Activated gamma-delta T cell treated with anti-CD3 and anti-CD28 coated beads, Interleukin-2, amount 50 U/mL, for 16 hours (primary cell): ENCODE data around the gene APBB2.
"Not testable (repeated sequence)": the region's sequence is repeated elsewhere in the genome, so short reads cannot be mapped to it uniquely, and the experiment has no call there.

Experiments used
- DNase-seq: peaks from one replicate; pipeline ENCODE4 v3.0.0-alpha.2; 2020; ENCODE audit warnings: low read depth

APBB2 gene

DNA sequence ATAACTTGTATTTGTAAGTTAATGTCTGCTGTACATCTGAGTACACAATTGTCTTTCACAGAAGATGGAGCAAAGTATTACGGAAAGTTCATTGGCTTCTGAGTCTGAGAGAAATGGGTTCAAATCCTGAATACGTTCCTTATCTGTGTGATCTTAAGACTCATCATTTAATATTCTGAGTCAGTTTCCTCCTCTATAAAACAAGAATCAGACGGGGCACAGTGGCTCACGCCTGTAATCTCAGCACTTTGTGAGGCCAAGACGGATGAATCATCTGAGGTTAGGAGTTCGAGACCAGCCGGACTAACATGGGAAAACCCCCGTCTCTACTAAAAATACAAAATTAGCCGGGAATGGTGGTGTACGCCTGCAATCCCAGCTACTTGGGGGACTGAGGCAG lies 57.8 kb downstream of the APBB2 start:
- DNase-seq: no peak

DNA sequence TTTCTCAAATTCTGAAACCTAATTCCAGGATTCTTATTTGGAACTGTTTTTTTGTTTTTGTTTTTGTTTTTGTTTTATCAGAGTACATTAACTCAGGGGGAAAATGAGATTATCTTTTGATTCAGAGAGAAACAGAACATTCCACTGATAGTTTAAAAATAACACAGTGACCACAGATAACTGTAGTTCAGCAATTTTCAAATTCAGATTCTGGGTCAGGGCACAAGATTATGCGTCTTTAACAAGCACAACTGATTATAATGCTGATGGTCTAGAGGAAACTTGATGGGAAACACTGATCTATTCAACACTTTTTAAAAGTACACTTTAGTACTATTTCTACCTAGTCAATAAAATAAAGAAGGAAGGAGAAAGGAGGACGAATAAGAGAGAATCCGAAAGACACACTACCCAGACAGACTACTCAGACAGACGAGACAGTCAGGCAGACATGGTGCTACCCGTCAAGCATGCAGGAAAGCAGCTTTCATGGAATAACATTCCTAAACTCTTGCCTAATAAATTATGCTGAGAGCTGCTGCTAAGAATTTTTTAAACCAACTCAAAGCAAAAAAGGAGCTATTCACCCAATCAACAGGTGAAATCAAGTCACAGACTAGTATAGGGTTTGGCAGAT lies 59.0 kb downstream of the APBB2 start:
- DNase-seq: no peak

DNA sequence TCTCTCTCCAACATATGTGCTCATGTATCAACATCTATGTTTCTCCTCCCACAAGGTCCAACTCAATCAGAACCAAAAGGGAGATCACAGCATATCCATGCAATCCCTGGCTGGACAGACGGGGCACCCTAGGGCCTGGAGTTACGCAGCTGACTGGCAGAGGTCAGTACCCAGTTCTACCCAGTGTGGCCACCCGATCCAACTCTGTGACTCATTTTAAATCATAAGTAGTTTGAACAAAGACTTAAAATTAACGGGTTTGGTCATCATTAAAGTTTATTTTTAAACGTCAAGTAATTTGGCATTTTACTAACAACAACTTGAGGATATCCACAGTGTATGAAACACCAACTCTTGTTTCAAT lies 59.5 kb downstream of the APBB2 start:
- no peak for DNase-seq

DNA sequence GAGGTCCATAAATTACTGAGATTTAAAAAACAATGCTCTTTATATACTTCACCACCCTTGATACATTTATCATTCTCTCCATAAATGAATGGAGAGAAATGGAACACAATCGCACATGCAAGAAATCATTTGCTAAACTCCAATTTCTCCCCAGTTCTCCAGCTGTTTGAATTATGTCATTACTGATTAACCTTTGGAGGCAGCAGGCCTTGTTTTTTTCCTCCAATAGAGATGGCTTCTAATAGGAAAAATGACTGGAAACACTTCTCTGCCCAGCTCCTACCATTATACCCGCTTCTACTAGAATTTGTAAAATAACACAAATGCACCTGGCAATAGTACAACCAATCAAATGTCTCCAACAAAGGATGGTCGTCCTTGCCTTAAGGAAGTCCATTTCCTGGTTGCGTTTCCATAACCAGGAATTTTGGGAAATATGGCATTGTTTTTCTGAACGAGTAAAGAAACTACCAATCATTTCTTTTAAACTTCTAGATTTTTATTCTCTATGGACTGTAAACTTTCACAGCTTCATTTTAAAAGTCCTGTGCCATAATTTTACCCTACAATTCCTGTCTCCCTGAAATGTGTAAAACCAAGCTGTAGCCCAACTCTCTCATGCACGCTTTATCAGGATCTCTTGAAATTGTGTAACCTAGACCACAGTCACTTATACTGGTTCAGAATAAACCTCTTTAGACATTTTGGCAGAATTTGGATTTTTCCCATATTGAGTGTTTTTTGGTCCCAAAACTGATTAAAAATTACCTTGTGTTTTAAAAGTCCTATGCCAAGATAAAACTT lies 60.1 kb downstream of the APBB2 start:
- no peak for DNase-seq

DNA sequence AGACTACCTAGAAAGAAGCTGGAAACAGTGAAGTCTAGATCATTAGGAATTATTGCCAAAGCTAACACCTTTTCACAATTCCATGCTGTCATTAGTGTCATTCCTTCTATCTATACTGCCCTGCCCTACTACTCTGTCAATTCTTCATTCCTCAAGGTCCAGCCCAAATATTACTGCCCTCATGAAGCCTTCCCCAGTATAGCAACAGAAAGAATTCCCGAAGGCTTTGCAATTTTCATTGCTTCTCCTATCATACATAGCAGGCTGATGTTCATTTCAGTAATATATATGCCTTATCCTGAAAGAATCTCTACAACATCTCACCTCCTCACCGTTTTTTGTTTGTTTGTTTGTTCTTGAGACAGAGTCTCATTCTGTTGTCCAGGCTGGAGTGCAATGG lies 63.9 kb downstream of the APBB2 start:
- DNase-seq: no peak

DNA sequence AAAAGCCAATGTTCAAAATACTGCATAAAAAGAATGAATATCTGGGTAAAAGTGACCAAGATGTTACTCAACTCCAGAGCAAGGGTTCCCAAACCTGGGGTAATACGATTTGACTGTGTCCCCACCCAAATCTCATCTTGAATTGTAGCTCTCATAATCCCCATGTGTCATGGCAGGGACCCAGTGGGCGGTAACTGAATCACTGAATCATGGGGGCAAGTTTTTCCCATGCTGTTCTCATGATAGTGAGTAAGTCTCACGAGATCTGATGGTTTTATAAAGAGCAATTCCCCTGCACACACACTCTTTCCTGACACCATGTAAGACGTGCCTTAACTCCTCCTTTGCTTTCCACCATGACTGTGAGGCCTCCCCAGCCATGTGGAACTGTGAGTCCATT lies 64.8 kb downstream of the APBB2 start:
- not testable (repeated sequence) for DNase-seq

DNA sequence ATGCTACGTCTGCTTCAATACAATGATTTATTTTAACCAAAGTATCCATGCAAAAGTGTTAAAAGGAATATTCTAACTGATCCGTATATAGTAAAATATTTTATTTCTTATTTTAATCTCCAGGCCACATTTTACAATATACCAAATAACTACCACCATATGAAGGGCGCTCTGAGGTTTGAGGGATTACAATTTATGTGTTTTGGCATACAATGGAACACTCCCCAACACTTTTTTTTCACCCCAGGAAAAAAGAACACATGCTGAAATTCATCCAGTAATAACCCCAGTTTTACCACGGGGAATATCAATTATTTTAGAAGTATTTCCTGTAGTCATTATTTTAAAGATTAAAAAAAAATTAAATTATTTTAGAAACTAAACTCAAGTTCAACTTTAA lies 65.4 kb downstream of the APBB2 start:
- no peak for DNase-seq

DNA sequence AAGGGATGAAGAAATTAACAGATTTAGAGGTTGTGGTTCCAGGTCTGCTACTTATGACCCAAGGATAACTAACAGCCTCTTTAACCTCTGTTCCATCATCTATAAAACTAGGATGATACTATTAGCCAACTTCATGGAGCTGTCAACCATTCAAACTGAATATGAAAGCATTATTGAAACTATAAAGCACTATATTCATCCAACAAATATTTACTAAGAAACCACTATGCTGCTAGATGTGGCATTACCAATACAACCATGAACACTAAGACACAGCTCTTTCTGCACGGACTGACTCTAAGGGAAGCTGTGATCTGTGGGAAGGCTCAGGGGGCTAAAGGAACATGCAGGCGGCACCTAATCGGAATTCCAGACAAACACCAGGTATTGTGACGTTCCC lies 66.0 kb downstream of the APBB2 start:
- no peak for DNase-seq

DNA sequence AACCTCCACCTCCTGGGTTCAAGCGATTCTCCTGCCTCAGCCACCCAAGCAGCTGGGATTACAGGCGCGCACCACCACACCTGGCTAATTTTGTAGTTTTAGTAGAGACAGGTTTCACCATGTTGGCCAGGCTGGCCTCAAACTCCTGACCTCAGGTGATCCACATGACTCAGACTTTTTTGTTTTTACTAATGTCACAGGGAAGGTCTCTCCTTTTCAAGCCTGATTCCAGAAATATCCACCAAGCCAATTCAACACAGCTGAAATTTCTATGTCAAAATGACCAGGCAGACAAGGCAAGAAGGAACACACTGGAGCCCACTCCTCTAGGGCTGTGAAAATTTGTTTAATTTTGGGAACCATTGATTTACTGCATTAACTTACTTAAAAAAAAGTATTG lies 66.8 kb downstream of the APBB2 start:
- DNase-seq: not testable (repeated sequence)

DNA sequence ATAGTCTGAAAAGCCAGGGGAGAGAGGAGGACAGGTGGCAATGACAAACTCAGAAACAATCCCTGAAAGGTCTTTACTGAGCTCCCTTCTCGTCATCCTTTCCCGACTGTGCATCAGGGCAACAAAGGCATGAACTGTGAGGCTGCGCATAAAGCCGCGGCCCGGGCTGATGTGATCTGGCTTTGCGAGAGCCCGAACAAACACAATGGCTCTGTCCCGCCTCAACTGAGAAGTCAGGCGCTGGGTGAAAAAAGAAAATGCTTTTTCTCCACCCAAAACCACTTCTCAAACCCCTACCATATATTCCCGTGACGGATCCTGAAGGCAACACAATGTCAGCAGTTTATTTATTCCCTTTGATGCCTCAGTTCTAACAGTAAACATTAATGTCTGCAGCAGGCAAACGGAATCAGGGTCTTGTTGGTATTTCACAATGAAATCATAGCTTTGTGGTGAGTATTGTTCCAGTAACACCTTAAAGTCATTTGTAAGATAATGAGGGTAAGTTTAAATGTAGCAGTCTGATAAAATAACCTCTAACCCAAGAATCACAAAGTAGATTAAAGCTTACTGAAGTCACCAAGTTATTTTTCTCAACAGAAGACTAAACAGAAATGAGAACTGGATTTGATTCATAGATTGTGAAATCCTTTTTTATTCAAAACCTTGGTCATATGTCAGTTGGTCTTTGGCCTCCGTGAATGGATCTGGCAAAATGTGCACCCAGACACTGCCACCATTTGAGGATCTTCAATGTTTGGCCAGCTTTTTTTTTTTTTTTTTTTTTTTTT lies 67.4 kb downstream of the APBB2 start:
- DNase-seq: no peak

DNA sequence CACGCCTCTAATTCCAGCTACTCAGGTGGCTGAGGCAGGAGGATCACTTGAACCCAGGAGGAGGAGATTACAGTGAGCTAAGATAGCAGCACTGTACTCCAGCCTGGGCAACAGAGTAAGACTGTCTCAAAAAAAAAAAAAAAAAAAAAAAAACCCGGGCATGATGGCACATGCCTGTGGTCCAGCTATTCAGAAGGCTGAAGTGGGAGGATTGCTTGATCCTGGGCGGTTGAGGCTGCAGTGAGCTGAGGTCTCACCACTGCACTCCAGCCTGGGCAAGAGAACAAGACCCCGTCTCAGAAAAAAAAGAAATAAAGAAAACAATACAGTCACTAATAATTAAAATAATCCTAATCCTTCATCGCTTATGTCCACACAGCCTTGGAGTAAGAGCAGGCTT lies 68.1 kb downstream of the APBB2 start:
- DNase-seq: no peak

DNA sequence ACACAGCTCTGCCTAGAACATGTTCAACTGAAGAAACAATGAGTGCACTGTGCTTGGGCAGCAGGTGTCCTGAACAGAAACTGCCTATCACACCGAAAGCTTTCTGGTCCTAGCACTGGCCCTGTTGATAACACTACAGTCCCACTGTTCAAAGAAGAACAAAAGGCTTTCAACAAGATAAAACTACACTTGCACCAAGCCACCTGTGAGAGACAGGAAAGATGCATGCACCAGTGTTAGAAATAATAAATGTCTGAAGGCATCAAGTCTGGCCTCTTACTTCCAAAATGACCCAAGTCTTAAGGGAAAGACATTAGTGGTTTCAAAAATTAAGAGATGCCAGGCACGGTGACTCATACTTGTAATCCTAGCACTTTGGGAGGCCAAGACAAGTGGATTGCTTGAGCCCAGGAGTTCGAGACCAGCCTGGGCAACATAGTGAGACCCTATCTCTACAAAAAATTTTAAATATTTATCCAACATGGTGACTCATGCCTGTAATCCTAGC lies 68.7 kb downstream of the APBB2 start:
- no peak for DNase-seq

DNA sequence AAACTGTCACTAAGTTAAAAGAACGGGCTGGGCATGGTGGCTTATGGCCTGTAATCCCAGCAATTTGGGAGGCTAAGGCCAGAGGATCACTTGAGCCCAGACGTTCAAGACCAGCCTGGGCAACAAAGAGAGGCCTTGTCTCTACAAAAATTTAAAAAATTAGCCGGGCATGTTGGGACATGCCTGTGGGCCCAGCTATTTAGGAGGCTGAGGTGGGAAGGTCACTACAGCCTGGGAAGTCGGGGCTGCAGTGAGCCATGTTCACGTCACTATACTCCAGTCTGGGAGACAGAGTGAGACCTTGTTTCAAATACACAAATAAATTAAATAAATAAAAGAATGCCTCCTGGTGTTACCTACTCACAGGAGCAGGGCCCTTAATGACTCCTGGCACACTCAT lies 69.5 kb downstream of the APBB2 start:
- DNase-seq: no peak

DNA sequence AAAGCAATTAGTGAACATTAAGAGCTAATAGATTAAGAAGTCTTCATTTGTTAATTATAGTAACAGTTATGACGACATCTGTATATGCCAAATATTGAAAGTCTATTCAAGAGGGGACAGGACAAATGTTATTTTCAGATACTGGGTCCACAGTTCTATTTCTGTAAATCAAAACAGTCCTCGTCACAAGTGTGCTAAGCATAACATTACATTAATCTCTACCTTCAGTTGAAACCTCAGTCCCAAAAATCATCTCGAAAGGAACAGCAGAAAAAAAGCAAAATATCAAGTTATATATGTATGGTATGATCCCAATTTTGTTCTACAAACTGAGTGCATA lies 70.3 kb downstream of the APBB2 start:
- DNase-seq: no peak

DNA sequence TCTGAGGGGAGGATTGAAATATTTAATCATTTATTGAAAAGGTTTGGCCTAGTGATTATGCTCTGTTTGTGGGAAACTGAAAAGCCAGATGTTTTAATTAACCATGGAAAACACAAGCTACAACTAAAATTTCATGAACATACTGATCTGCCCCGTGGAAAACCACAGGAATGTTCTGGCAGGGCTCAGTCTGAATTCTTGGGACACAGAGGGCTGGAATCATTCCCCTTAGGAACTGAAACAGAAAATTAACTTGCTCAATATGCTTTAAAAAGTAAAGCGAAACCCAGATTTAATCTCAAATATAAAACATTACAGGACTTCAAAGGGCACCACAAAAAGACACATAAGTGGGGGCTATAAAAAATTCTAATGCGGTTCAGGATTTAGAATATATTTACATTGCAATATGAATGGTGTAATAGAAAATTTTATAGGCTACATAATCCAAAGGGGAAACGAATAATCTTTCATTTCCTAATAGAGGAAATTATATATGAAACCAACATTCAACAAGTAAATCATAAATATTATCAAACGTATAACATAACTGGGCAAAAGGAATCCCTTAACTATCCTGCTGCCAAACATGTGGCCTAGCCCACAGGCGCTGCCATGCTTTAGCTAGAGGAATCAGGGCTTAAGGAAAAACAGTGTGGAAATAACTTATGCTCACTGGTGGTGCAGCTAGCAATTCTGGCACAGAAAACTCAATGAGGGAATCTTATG lies 70.9 kb downstream of the APBB2 start:
- no peak for DNase-seq

DNA sequence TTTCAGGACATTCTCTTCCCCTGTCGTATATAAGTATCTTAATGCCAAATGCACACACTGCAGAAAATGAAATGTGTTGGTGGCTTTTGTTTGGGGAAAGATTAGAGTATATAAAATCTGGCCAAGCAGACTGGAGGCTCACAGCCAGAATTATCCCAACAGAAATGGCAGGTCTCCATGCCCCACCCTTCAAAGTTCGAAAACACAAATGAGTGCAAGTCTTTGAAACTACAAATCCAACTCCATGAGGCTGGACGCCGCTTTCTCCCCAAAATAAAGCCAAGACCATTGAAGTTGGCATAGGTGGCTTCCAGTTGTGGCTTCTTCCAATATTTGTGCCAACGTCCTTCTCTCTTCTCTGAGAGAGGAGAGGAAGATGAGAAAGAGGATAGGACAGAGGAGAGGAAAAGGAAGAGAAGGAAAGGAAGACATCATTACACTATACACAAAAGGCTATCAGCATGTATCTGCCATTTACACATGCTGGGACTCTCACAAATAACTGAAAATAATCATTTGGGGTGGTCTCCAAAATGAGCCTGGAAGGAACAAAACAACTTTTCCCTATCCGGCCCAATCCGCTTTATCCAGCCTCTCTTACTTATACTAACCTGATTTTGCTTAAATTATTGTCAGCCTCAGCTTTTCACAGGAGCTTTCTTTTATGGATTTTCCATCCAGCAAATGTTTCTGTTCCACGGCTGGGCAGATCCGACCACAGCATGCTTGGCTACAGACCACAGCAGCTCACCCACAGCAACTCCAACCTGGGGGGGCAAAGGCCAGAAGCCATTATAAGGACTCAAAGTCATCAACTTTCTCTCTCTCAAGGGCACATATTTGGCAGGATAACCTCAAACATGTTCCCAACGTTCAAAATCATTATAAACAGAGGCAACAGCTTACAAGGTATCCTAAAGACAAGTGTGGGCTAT lies 71.7 kb downstream of the APBB2 start:
- no peak for DNase-seq

DNA sequence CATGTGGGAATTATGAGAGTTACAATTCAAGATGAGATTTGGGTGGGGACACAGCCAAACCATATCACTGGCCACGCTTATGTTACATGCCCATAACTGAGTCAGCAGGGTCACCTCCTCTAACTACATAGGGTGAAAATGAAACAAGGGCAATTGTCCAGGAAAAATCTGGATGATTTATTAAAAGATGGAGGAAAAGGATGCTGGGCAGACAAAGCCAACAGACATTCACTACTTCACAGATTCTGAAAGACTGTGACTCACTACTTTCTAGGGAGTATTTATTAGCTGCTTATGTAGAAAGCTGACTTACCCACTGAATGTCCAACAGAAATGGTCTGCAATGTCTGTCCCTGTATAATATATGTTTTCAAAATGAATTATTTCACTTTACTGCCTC lies 72.4 kb downstream of the APBB2 start:
- no peak for DNase-seq

DNA sequence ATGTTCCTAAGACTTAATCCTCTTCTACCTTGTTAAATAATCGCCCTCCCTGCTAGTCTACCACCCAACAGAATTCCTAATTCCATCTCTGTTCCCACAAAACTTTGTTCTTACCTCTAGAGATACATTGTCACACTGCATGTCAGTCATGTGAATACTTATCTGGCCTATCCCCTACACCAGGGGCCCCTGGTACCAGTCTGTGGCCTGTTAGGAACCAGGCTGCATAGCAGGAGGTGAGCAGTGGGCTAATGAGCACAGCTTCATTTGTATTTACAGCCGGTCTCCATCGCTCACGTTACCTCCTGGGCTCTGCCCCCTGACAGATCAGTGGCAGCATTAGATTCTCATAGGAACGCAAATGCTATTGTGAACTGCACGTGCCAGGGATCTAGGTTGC lies 73.9 kb downstream of the APBB2 start:
- no peak for DNase-seq

DNA sequence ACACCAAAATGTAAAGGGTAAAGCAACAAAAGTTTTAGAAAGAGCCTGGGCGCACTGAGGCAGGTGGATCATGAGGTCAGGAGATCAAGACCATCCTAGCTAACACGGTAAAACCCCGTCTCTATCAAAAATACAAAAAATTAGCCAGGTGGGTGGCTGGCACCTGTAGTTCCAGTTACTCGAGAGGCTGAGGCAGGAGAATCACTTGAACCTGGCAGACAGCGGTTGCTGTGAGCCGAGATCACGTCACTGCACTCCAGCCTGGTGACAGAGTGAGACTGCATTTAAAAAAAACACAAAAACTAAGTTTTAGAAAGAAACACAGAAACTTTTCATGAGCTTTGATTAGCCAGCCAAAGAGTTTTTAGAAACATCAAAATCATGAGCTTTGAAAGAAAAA lies 76.5 kb downstream of the APBB2 start:
- DNase-seq: no peak

DNA sequence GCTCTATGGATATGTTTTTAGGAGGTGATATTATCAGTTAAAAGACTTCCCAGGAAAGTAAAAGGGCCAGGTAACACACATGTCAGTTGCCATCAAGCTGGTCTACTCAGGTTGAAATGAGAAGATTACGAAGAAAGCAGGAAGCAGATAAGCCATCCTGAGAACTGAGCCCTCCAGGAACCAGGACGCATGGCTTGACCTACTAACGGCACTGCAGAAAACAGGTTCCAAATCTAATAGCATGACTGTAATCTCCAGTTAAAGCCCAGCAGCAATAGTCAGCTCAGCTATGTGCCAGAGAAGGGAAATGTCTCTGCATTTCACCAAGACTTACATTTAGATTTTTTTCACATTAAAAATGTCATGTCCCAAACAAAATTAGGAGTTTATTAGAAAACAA lies 77.9 kb downstream of the APBB2 start:
- no peak for DNase-seq

DNA sequence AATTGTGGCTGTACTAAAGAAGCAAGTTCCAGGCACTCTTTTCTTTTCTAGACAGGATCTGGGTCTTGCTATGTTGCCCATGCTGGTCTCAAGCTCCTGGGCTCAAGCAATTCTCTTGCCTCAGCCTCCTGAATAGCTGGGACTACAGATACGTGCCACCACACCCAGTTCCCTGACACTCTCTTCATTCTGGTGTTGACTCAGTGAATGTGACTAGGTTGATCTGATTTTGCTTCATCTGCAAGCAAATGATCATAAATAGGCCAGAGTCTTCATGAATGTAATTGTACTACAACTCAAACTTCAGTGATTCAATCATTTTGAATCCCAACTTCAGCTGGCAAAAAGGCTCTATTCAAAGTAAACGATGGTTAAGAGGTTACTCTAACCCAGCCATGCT lies 78.5 kb downstream of the APBB2 start:
- no peak for DNase-seq
